ENCODE data around the gene DUSP1. TPM values are rescaled to one million over a fixed set of nuclear protein-coding genes. Genes with fewer than 3 reads are reported as not detected.

Gene DUSP1
- total and polyA plus RNA-seq, 9 of the 15 experiments (the other 6 are each of a cell fraction or from before 2014, with no cell fraction given): 2.1 to 14.2 (median 8.5) TPM

GRCh38 chr5:172788771-172789686 lies 18.0 kb upstream of the DUSP1 start (continued):
- TF ChIP-seq FOSL1 (tag; conservative IDR thresholded peaks at IDR 0.05) (peak; percentile 75), ADNP (tag; IDR thresholded peaks at IDR 0.05) (peak; percentile 91; the same call in 1 of the 2 replicates), DMBX1 (CRISPR knock-in tag; IDR thresholded peaks at IDR 0.05; ENCODE audit: borderline replicate concordance) (no peak), ZNF311 (CRISPR knock-in tag; IDR thresholded peaks at IDR 0.05) (no peak), PTBP1 (IDR thresholded peaks at IDR 0.05; ENCODE audit: low read depth, low read length) (no peak), GMEB1 (CRISPR knock-in tag; IDR thresholded peaks at IDR 0.05) (no peak), CBX8 (IDR thresholded peaks at IDR 0.05; ENCODE audit: borderline replicate concordance, extremely low read depth, low read depth, low read length, poor library complexity, severe bottlenecking) (no peak), PRMT5 (CRISPR knock-in tag; IDR thresholded peaks at IDR 0.05) (no peak), ZFPM2 (CRISPR knock-in tag; IDR thresholded peaks at IDR 0.05) (no peak), GATA2 (CRISPR knock-in tag; IDR thresholded peaks at IDR 0.05) (peak; percentile 78), ZNF318 (IDR thresholded peaks at IDR 0.05; ENCODE audit: borderline replicate concordance in 1 of 2, low read depth in 1 of 2) (no peak; a peak in 1 of 4 replicates)
- TF ChIP-seq, protein P1, sequence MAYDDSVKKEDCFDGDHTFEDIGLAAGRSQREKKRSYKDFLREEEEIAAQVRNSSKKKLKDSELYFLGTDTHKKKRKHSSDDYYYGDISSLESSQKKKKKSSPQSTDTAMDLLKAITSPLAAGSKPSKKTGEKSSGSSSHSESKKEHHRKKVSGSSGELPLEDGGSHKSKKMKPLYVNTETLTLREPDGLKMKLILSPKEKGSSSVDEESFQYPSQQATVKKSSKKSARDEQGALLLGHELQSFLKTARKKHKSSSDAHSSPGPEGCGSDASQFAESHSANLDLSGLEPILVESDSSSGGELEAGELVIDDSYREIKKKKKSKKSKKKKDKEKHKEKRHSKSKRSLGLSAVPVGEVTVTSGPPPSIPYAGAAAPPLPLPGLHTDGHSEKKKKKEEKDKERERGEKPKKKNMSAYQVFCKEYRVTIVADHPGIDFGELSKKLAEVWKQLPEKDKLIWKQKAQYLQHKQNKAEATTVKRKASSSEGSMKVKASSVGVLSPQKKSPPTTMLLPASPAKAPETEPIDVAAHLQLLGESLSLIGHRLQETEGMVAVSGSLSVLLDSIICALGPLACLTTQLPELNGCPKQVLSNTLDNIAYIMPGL (CRISPR knock-in tag; IDR thresholded peaks at IDR 0.05): no peak
- TF ChIP-seq, protein P2, sequence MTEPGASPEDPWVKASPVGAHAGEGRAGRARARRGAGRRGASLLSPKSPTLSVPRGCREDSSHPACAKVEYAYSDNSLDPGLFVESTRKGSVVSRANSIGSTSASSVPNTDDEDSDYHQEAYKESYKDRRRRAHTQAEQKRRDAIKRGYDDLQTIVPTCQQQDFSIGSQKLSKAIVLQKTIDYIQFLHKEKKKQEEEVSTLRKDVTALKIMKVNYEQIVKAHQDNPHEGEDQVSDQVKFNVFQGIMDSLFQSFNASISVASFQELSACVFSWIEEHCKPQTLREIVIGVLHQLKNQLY (CRISPR knock-in tag; conservative IDR thresholded peaks at IDR 0.05): no peak
